Measurements from ENCODE around the gene NRXN3.

Gene NRXN3

DNA sequence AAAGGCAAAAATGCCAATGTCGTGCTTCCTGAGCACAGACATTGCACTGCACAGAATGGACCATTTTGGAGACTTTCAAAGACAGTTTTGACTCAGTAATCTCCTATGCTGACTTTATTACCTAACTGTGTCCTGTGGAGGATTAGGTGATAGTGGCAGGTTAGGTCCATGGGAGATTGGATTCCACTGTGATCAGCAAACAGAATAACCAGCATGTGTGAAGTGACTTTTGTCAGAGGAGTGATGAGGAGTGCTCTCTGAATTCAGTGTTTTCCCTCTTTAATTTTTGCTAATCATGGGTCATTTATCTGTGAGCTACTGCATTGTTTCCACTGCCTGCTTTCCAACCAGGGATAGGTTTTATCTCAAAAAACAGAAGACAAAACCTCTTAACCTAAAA, 1378.7 kb downstream of the NRXN3 start:
- Histone ChIP-seq H3K27ac (no peak overlapping the region), H3K4me3 (no peak overlapping the region)

DNA sequence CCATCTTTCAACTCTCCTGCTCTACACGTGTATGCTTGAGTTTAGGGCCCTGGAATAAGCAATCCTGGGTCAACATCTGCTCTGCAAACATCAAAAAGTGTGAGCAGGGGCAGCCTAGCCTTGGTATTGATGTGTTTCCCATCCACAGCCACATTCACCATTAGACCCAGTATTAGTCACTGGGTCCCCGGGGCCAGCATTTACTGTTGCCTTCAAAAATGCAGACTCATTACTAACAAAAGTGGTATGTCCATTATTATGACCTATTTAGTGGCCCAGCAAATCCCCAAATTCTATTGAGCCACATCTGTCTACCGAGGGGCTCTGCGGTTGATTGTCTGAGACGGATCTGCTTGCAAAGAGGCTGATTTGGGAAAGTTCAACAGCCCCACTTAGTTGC, 1379.3 kb downstream of the NRXN3 start:
- Histone ChIP-seq H3K4me3 (no peak overlapping the region), H3K27ac (no peak overlapping the region)

DNA sequence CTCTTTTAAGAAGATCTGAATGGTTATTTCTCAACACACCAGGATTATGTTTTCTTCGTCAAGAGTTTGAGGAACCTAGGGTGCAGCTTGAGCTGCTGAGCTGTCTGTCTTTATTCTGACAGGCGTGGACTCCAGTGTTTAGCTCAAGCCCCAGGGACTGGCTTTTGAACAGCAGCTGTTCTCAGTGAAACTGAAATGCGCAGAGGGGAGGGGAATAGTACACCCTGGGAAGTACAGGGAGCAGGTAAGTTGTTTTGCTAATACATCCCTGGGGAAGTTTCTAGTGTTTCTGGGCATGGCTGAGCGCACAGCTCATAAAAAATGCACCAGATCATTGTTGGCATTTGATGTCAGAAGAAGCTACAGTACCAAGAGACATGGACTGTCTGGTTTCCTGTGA, 1381.3 kb downstream of the NRXN3 start:
- H3K4me3 ChIP-seq = no peak overlapping the region
- no peak overlapping the region for H3K27ac ChIP-seq

DNA sequence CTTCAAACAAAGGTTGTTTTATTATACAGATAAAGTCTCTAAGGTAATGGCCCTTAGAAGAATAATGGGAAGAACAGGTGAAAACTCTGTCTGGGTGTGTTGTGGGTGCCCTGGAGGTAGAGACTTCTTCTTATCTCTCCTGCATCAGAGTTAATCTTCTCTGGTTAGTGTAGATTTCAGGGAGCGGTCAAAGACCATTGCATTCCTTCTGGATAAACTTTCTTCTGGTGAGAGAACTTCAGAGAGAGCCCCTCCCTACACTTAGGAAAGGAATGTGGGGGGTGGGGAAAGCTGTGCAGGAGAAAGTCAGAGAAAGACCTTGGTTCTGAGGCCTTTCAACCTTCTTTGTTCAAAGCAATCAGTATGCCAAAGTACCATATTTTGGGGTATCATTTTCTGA, 1382.6 kb downstream of the NRXN3 start:
- Histone ChIP-seq H3K4me3 (no peak overlapping the region), H3K27ac (no peak overlapping the region)

GRCh38 chr14:79554816-79555215, 1384.6 kb downstream of the NRXN3 start:
- no peak overlapping the region for H3K4me3 ChIP-seq
- H3K27ac ChIP-seq = no peak overlapping the region

DNA sequence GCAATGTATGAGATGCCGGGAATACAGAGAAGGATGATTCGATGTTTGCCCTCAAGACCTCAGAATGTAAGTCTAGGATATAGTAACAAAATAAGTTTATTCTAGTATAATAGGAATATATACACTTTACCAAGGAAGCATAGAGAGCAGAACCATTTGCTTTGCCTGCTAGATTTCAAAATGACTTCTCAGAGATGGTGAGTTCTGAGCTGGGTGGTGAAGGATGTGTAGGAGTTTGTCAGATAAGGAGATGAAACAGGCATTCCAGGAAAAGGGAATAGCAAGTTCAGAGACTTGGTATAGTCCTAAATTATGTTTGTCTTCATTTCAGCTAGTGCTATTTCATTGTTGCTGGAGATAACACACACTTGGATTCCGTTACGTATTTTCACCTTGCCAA, 1385.3 kb downstream of the NRXN3 start:
- Histone ChIP-seq H3K4me3 (no peak overlapping the region), H3K27ac (no peak overlapping the region)

- Histone ChIP-seq H3K4me3 (no peak overlapping the region), H3K27ac (no peak overlapping the region)
These were observed 1387.1 kb downstream of the NRXN3 start for GRCh38 chr14:79557309-79557708.

- H3K27ac ChIP-seq = no peak overlapping the region
- no peak overlapping the region for H3K4me3 ChIP-seq
These were observed 1392.0 kb downstream of the NRXN3 start for GRCh38 chr14:79562185-79562584.

- Histone ChIP-seq H3K27ac (no peak overlapping the region), H3K4me3 (no peak overlapping the region)
These were observed 1394.2 kb downstream of the NRXN3 start for GRCh38 chr14:79564371-79564770.

DNA sequence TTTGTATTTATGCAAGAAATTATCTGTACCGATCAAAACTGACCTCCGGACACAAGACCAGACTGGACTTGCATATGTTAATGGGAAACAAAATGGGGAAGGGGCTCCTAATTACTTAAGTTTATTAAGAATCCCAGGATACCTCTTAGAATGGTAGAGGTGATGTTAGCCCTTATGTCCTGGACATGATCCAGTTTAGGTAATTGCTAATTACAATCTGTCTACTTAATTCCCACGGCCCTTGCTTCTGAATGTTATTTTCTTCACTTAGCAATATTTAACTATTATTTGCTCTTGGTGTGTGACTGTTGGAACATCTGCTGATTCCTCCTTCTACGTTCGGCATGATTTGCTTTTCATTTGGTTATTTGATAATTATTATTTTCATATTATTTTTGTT, 1397.1 kb downstream of the NRXN3 start:
- H3K27ac ChIP-seq = no peak overlapping the region
- H3K4me3 ChIP-seq = no peak overlapping the region

DNA sequence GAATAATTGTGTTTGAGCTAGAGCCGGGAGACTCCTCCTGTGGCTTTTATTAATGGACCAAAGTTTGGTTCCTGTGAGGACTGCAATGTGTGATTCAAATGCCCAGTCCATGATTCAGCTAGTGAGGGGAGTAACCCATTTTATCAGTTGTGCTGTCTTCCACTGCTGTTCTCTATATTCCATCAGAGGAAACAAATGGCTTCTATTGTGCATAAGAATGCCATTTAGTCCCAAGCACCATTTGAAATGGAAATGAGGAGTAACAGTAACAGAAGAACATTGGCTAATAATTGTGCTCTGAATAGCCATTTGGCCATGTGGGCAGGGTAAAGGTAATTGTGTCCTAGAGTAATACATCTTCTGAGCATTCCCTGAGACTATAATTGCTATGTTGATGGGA, 1398.4 kb downstream of the NRXN3 start:
- no peak overlapping the region for H3K27ac ChIP-seq
- no peak overlapping the region for H3K4me3 ChIP-seq

- no peak overlapping the region for H3K27ac ChIP-seq
- no peak overlapping the region for H3K4me3 ChIP-seq
These were observed 1398.9 kb downstream of the NRXN3 start for GRCh38 chr14:79569072-79569471.

DNA sequence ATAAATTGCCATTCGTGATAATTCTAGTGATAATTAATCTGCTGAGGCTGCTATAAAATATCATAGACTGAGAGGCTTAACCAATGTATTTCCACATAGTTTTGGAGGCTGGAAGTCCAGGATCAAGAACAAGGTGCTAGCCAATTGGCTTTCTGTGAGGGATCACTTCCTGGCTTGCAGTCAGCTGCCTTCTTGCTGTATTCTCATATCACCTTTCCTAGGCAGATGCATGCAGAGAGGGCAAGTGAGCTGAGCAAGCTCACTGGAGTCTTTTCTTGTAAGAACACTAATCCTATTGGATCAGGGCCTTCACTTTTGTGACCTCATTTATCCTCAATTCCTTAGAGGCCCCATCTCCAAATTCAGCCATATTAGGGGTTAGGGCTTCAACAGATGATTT, 1400.5 kb downstream of the NRXN3 start:
- Histone ChIP-seq H3K4me3 (no peak overlapping the region), H3K27ac (no peak overlapping the region)

- no peak overlapping the region for H3K27ac ChIP-seq
- no peak overlapping the region for H3K4me3 ChIP-seq
These were observed 1401.2 kb downstream of the NRXN3 start for GRCh38 chr14:79571366-79571765.

GRCh38 chr14:79573486-79573885, 1403.3 kb downstream of the NRXN3 start:
- Histone ChIP-seq H3K4me3 (no peak overlapping the region), H3K27ac (no peak overlapping the region)

DNA sequence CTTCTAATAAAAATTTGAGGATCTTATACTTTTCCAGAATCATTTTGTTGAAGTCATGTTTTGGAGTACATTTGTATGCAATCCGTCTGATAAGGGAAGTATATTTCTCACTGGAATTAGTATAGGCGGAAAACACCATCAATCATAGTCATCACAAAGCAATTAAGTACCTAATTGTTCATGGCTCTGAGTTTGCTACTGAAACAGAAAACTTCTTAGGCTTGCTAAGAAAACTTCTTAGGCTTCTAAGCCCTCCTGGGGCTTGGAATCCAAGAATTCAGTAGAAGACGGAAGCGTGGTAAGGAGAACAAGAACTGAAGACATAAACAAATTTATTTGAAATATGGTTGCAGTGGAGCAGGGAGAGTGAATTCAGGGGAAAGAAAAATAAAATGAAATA, 1404.9 kb downstream of the NRXN3 start:
- Histone ChIP-seq H3K27ac (no peak overlapping the region), H3K4me3 (no peak overlapping the region)

DNA sequence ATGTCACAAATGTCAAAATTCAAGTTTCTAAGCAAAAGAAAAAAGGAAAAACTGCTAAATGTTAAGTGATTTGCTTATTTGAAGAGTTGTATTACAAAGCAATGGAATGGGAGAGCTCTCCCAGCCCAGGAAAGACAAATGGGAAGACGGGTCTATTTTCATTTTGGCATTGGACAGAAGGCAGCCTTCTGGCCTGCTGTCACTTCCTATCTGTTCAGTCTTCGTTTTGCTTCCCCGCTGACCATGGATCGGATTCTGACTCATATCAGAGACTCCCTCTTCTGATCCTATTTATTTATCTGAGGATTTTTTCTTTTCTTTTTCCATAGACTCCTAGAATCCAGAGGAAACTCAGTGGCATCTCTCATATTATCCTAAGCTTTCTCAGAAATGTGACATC, 1406.3 kb downstream of the NRXN3 start:
- H3K4me3 ChIP-seq = no peak overlapping the region
- no peak overlapping the region for H3K27ac ChIP-seq

- no peak overlapping the region for H3K27ac ChIP-seq
- no peak overlapping the region for H3K4me3 ChIP-seq
These were observed 1408.3 kb downstream of the NRXN3 start for GRCh38 chr14:79578470-79578869.

DNA sequence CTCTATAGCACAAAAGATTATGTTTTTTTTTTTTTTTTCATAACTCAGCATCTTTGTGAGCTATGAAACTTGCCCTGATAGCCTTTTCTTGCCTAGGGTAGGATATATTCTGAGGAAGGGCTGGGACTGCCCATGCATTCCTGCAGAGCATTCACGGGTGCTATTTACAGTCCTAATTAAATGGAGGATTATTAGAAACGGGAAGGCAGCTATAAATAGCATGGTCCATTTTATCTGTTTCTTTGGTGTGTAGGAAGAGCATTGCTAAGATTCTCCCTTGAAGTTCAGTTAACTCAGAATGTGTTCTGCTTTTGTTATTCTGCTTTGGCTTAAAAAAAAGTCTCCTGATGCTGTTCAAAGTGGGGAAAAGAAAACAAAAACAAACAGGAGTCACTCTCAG, 1410.2 kb downstream of the NRXN3 start:
- no peak overlapping the region for H3K27ac ChIP-seq
- H3K4me3 ChIP-seq = no peak overlapping the region

- Histone ChIP-seq H3K27ac (no peak overlapping the region), H3K4me3 (no peak overlapping the region)
These were observed 1410.7 kb downstream of the NRXN3 start for GRCh38 chr14:79580906-79581305.

GRCh38 chr14:79581912-79582576, 1411.9 kb downstream of the NRXN3 start:
- Histone ChIP-seq H3K4me3 (no peak overlapping the region), H3K27ac (no peak overlapping the region)

- no peak overlapping the region for H3K27ac ChIP-seq
- H3K4me3 ChIP-seq = no peak overlapping the region
These were observed 1413.7 kb downstream of the NRXN3 start for GRCh38 chr14:79583738-79584408.
